Epithelial cell of esophagus (primary cell): Measurements from ENCODE around the gene FKBP9.
A peak's percentile ranks its signal among the peaks of the same experiment; 100 is the strongest.

ENCODE experiments used
- DNase-seq: peaks from one replicate; pipeline ENCODE4 v3.0.0; 2010; ENCODE audit warnings: low read depth
- H3K4me3 ChIP-seq: 2 replicates; pipeline ENCODE4 v1.5.1; 2011; ENCODE audit warnings: mild to moderate bottlenecking, low read length, control low read depth
- CTCF ChIP-seq: IDR thresholded peaks from 2 replicates; pipeline ENCODE4 v1.5.1; 2011; ENCODE audit warnings: low read depth, mild to moderate bottlenecking, low read length, control low read depth, inconsistent platforms; ENCODE audit not compliant: insufficient read depth; ENCODE audit errors: missing control alignments

Gene FKBP9

DNA sequence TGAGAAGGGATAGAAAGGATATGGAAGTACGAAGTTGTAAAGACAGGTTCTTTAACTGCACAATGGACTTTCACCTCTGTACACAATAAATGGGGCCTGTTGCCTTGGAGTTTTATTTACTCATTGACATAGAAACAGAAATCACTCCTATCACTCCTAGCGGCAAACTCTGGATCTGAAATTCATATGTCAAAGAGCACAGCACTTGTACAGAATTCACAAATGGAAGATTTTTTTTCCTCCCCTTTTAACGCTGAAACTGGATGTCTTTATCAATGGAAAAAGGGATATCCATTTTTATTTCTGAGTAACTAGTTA lies 87.1 kb downstream of the FKBP9 start:
- no peak overlapping the region for H3K4me3 ChIP-seq
- DNase-seq = peak; percentile 41
- TF ChIP-seq CTCF = peak; percentile 29

- no peak overlapping the region for H3K4me3 ChIP-seq
- DNase-seq = peak; percentile 66
- no peak for TF ChIP-seq CTCF
These were observed 87.7 kb downstream of the FKBP9 start for GRCh38 chr7:33044986-33045385.

GRCh38 chr7:33048257-33048656 lies 91.0 kb downstream of the FKBP9 start:
- no peak for TF ChIP-seq CTCF
- H3K4me3 ChIP-seq = no peak overlapping the region
- DNase-seq = no peak

- no peak for DNase-seq
- H3K4me3 ChIP-seq = no peak overlapping the region
- no peak for TF ChIP-seq CTCF
These were observed 91.5 kb downstream of the FKBP9 start for GRCh38 chr7:33048704-33049103.

DNA sequence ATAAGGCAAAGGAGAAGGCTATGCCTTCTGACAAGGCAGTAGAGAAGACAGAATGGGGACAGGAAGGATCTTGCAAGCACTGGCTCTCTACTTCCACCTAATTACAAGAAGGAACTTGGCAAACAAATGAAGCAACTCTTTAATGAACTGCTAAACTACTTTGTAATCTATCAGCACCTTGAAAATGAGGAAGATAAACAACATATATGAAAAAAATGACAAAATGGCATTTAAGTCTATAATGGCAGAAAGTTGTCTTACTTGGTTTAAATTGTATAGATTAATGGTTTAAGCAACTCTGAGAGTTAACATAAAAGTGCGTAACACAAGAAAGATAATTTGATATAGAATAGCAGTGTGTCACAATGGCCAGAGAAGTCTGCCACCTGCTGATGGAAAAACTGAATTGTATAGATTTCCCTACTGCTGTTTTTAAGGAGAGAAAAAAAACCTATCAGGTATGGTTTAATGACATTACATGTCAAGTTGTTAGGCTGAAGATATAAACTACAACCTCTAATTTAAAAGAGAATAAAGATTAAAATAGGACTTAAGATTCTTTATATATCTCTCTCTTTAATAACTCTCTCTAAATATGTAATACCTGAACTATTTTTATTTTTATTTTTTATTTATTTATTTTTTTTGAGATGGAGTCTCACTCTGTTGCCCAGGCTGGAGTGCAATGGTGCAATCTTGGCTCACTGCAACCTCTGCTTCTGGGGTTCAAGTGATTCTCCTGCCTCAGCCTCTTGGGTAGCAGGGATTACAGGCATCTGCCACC lies 93.5 kb downstream of the FKBP9 start:
- no peak overlapping the region for H3K4me3 ChIP-seq

DNA sequence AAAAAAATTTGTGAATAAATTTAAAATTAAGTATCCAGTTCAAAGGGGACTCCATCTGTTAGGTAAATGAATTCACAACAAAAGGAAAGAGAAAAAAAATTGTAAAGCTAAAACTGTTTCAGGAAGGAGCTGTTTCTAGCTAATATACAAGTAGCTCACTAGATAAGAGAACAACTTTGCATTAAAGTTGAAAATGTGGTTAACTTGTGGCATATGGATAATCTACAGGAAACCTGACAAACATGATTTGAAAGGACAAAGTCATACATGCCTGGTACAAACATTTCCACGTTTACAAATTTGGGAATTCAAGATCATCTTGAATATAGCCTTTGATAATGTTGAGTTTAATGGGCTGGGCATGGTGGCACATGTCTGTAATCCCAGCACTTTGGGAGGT lies 96.5 kb downstream of the FKBP9 start:
- TF ChIP-seq CTCF = no peak
- no peak for DNase-seq
- no peak overlapping the region for H3K4me3 ChIP-seq

More for the DNA sequence above, 93.5 kb downstream of the FKBP9 start:
- peak; percentile 67 for TF ChIP-seq CTCF
- peak; percentile 70 for DNase-seq

DNA sequence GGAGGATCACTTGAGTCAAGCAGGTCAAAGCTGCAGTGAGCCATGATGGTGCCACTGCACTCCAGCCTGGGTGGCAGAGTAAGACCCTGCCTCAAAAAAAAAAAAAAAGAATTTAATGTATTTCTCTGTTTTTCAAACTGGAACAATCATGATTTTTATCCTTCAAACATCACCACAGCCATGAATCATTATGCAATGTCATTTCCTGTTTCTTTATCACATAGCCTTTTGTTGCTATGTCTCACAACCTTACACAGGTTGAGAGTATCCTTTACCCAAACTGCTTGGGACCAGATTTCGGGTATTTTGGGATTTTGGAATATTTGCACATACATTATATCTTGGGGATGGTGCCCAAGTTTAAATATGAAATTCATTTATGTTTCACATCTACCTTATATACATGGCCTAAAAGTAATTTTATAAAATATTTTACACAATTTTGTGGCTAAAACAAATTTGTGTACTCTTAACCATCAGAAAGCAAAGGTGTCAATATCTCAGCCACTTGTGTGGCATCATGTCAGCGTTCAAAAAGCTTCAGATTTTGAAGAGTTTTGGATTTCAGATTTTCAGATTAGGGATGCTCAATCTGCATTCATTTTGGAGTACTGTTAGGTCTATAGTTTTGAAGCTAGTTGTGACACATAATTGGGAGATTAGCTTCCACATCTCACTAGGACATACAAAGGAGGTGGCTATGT lies 97.2 kb downstream of the FKBP9 start:
- H3K4me3 ChIP-seq = no peak overlapping the region
- DNase-seq = peak; percentile 38
- no peak for TF ChIP-seq CTCF
